Stimulated activated CD8-positive, alpha-beta memory T cell treated with anti-CD3 and anti-CD28 coated beads, Interleukin-15, amount 100 ng/mL, for 1 hour (primary cell): Measurements from ENCODE around the gene HAPSTR1.

Experiments
- DNase-seq: peaks from one replicate; pipeline ENCODE4 v3.0.0-alpha.2; 2020; ENCODE audit warnings: low read depth

Gene HAPSTR1

DNA sequence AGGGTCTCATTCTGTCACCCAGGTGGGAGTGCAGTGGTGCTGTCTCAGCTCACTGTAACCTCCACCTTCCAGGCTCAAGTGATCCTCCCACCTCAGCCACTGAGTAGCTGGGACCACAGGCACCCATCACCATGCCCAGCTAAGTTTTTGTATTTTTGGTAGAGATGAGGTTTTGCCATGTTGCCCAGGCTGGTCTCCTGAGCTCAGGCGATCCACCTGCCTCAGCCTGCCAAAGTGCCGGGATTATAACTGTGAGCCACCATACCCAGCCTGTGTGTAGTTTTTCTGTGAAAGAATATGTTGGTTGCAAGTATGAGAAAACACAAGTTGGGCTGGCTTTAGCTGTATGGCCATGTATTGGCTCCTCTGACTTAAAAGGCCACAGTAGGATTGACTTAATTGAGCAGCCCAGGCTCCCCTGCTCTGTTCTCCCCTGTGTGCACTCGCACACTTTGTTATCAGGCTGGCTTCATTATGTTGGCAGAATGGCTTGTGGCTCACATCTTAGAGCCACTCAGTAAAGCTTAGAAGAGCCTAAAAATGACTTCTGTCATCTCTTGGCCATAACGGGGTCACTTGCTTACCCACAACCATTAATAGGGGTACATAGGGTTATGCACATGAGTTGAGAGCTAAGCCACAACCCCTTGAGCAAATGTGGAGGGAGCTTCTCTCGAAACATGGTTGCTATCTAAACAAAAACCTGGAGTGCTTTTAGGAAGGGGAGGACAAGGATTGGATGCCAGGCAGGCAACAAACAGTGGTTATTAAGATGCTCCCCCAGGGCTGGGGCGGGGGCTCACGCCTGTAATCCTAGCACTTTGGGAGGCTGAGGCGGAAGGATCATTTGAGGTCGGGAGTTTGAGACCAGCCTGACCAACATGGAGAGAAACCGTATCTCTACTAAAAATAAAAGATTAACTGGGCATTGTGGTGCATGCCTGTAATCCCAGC, 6.1 kb downstream of the HAPSTR1 start:
- no peak for DNase-seq

DNA sequence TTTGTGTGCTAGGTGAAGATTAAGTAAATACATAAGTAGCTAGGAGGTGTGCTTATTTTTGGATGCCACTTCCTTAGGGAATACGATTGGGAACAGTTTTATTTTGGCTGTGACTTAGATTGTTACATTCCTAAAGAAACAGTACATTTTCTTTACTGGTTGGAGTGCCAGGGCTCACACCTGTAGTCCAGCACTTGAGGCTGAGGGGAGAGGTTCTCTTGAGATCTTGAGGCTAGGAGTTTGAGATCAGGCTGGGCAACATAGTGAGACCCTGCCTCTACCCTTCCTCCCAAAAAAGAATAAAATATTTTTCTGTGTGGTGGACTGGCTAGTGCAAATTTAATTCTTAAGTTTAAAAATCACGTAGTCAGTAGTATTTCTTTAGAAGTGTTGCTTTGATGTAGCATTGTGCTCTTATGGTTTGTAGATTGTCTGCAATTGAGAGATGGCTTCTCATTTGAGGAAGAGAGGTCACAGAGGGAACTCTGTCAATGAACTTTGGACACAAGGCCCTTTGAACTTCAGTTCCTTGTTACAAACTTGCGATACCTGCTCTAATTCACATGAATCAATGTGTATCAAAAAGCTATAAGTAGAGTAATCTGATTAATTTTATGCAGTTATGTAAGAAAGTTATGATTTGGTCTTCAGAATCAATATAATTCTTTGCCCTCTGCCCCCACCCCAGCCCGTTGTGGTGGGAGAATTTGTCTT, 7.1 kb downstream of the HAPSTR1 start:
- DNase-seq, result no peak

DNA sequence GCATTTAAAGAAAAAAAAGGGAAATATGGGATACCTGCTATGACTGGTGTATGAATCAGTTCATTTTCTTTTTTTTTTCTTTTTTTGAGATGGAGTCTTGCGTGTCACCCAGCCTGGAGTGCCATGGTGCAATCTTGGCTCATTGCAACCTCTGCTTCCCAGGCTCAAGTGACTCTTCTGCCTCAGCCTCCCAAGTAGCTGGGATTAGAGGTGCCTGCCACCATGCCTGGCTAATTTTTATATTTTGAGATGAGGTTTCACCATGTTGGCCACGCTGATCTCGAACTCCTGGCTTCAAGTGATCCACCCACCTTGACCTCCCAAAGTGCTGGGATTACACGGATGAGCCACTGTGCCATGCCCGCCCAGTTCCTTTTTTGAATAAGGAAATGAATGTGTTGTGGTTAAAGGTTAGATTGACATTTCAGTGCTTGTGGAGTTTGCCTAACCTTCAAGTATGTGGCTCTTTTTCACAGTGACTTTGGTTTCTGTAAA, 7.7 kb downstream of the HAPSTR1 start:
- no peak for DNase-seq

DNA sequence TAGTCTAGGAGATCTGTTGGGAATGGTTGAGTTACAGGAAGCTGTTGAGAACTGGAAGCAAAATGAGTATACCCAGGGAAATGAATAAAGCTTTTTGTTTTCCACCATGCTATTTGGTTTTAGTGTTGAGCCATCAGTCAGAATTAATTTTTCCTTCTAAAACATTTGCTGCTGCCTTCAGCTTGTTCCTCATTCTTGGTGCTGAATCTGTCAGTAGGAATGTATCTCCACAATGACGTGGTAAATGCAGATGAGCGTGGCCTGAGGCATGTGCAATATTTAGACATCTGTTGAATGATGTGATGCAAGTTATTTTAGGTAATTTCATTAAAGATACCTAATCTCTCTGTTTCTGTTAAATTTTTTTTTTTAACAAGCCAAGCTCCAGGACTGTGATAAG, 10.9 kb downstream of the HAPSTR1 start:
- no peak for DNase-seq

DNA sequence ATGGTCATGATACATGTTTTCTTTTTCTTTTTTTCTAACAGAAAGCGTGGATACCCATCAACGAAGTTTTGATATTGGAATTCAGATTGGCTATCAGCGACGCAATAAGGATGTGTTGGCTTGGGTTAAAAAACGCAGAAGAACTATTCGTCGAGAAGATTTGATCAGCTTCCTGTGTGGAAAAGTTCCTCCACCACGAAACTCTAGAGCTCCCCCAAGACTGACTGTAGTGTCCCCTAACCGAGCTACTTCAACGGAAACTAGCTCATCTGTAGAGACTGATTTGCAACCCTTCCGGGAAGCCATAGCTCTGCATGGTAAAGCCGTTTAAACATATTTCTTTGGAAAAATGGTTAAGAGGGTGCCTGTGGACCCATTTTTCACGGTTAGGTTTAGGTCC, 11.5 kb downstream of the HAPSTR1 start:
- DNase-seq, result no peak

DNA sequence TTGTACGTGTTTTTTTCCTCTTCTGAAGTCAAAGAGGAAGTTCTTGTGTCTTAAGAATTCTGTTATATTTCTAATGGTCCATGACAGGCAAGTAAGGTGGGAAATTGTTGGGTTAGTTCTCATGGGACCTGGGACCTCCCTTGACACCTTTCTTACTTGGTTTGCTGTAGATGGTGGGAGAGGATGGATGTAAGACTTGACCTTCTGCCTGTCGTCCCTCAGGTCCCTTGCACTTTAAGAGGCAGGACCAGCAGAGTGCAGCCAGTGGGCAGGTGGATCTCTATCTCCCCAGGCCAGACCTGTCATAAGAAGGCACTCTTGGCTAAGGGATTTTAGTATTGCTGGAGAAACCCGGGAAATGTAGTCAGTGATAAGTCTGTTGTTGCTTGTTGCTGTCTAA, 12.1 kb downstream of the HAPSTR1 start:
- DNase-seq, result no peak

DNA sequence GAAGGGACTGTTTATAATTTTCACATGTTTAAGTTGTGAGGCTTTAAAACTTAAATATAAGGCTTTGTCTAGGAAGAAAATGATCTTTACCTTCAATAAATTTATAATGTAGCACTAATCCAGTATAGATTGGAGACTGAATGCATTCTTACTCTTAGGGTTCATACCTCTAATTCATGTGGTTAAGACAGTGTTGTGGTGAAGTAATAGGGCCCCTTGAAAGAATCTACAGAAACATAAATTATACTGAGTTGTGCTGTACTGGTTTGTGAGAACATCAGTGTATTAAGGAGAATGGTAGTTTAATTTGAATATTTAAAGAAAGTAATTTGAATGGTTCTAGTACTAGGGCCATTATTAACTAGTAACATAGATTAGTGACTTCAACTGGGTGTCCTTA, 13.7 kb downstream of the HAPSTR1 start:
- DNase-seq, result no peak

DNA sequence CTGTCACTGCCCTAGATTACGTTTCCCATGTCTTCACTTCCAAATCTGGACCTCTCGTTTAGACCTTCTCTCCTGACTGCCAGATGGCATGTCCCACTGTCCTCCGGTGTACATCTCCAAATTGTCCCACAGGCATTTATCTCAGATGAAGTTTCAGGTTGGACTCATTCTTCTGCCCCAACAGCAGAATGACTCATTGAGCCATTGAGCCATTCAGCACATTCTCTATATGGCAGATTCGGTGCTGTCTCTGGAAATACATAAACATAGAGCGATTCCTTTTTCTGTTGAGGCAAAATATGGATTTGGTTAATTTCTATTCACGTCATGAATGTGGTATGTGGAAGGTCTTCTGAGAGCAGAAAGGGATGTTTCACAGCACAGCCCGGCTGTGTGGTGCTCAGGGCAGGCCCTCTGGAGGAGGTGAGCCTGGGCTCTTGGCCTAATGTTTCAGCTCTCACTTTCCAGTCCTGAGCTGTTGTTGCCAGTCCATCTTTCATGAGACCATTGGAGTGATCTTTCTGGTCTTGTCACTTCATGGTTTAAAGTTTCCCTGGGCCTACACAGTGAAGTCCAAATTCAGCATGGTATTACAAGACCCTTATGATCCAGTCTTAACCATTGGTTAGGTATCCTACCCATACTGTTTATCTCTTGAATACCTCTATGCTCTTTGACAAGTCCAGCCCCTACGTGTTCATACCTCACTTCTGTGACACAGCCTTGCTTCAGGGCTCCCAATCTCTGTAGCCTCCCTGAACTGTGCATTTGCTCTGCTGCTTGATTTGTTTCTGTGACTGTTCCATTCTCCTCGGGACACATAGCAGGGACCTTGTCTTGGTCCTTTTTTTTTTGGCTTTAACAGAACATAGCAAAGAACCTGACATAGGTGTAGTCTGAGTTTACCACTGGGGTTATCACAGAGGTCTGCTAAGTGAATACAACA, 15.9 kb downstream of the HAPSTR1 start:
- no peak for DNase-seq

DNA sequence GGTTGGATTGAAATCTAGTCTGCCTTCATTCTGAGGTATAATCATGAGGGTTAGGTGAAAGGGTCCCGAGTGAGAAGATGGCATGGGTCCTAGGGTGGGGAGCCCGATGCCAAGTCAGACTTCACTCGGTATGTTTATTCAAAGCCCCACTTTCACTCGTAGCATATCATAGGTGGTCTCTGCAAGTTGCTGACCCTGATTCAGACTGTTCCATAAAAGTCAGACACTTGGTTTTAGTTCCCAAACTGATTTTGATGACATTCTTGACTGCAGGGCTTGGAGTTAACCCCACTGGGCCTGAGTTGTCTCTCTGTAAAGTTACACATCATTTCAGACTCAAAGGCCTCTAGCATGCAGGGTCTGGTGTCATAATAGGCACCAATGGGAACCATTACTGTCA, 17.8 kb downstream of the HAPSTR1 start:
- DNase-seq, result no peak

DNA sequence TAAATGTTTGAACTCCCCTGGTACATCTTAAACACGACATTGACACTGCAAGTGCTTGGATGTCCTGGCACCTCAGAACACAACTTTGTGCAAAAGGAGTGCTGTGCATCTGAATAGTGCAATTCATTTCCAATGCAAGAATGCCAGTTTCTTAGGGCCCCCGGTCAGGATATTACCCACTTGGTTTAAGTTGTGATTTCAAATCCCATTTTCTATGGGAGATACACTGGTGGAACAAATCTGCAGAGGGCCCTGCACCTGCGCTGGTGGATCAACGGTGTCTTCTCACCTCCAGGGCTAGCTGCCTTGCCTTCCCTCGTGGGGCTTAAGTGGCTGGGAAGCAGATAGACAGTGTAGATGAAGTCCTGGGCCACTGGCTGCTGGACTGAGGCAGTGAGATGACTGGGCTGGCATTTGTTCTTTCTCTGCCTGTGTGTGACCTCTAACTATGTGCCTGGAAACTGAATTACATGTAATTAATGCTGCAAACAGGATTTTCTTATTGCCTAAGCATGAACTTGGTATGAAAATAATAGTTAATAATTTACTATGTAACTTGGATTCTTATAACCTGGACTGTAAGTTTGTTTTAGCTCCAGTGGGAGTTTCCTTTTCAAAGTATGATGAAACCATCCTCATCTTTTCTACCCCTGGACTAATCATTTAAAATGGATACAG, 20.9 kb downstream of the HAPSTR1 start:
- DNase-seq, result no peak

DNA sequence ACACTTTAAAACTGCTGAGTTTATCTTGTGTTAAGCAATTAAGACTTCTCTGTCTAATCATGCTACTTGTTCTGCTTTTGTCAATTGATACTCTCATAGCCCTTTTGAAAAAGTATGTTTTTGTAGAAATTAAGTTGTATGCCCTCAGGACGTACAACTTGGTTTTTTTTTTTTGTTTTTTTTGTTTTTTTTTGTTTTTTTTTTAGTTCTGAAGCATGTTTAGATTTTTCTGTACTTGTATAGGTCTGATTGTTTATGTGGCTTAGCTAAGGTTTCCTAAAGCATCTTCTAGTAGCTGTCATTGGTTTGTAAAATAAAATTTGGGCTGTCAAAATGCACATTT, 21.4 kb downstream of the HAPSTR1 start:
- DNase-seq, result no peak

DNA sequence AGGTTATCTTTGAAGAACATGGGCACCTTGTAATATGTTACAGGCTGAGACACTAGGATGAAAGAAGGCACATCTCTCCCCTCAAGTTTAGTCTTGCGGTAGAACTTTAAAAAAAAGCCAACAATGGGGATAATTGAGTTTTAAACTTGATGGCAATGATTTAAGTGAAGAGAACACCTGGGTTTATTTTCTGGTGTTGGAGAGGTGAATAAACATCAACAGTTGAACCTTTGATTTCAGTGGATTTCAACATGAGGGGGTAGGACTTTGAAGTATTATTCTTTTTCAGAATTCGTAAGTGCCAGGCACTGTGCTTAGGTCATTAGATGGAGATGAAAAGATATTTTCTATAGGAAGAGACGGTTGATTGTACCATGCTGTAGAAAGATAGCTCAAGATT, 22.3 kb downstream of the HAPSTR1 start:
- no peak for DNase-seq

DNA sequence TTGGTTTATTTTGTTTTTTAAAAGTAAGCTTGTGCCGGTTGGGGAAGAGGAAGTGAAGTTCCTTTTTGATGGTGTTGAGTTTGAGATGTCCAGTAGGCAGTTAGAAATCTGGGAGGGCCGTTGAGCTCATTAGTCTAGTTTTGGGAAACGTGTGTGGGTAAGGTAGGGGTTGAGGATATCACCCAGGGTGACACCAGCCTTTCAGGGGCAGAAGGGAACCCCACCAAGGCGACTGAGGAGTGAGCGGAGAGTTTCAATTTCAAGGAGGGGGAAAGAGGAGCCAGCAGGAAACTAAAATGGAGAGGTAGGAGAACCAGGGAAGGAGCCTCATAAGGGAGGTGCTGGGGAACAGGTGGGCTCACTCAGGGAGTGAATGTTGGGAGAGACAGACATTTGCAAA, 22.7 kb downstream of the HAPSTR1 start:
- DNase-seq, result no peak

DNA sequence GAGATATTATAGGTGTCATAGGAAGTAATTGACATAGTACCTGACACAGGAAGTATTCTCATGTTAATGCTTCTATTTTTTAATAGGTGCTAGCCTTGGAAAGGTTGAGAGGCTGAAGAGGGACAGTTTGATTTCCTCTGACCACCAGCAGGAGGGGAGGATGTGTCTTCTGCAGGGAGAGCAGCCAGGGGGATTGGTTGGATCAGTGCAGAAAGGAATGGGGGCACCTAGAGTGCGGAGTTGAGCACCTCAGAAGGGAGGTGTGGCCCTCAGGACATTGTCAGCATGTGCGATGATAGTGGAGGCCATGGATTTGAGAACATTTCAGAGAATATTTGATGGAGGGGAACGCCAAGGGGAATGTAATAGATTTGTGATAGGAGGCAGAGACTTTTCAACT, 23.4 kb downstream of the HAPSTR1 start:
- DNase-seq, result no peak

DNA sequence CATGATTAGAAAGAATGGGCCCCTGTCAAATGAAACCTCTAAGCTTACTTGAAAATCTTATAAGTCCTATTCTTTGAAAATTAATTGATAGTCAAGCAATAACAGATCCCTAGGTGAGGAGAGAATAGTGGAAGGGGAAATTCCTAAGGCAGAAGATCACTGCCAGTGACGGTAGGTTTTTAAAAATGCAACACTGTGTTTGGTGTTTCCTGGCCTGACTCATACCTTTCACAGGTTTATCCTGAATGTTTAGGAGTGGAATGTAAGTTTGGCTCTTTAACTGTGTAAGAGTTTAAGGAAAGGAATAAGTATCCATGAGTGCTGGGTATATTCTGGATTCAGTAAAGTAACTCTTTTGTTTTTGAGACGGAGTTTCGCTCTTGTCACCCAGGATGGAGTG, 23.8 kb downstream of the HAPSTR1 start:
- DNase-seq, result no peak

DNA sequence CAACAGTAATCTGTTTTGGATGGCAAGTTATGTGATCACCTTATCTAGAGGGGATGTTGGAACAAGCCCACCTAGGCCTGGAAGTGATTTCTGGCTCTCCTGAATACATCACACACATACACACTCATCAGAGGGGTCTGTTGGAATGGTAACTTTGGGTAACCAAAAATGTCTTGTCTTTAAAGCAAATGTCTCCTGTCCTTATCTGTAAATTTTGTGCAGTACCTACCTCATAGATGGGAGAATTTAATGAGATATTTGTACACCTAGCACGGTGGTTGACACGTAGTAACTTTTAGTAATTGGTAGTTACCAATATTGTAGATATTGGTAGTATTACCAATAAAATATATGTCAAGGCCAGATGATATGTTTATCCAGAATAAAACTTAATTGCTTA, 24.7 kb downstream of the HAPSTR1 start:
- no peak for DNase-seq

DNA sequence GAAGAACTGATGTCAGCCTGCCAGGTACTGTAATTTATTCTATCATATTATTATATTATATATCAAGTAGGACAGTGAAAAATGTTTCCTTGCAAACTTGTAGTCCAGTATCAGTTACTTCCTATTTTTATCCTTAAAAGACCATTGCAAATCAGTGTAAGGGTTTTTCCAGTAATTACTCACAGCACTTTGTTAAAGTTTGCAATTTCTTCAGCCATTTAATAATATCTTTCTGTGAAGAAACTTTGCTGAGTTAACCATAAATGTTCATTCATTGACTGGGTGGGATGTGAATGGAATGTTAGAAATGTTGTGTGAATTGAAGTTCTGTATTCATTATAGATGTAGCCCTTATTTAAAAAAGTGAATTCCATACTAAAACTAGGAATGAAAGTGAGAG, 26.7 kb downstream of the HAPSTR1 start:
- DNase-seq, result no peak

DNA sequence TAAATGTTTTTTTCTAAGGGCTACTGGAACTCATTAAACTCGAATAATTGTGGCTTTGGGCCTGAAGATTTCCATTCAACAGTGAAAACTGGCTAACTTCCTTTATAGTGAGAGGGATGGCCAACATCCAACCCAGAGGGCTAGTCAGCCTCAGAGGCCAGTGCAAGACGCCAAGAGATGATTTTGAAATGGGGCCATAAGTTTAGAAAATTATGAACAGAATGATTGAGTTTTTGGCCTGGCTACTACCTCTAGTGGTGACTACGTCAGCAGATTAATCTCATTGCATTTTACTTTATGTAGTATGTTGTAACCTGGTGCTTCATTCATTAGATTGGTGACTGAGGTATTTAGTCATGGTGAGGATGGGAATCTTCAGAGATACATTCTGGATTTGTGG, 28.4 kb downstream of the HAPSTR1 start:
- DNase-seq, result no peak

DNA sequence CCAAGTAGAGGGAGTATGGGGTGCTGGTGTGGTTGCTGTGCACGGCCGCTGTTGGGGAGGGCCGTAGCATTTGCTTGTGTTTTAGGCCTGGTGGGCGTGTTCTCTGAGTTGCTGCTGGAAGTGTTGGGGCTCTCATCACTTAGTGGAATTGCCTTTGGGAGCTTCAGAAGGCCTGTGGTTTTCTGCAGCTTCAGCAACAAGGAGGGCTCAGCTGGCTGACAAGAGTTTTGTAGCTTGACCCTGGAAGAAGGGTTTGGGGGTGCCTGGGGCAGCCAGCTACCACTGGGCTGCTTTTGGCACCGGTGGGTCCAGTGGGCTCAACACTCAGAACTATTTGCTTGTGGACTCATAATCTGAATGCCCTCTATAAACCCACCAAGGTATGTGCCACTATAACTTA, 30.9 kb downstream of the HAPSTR1 start:
- DNase-seq, result no peak

DNA sequence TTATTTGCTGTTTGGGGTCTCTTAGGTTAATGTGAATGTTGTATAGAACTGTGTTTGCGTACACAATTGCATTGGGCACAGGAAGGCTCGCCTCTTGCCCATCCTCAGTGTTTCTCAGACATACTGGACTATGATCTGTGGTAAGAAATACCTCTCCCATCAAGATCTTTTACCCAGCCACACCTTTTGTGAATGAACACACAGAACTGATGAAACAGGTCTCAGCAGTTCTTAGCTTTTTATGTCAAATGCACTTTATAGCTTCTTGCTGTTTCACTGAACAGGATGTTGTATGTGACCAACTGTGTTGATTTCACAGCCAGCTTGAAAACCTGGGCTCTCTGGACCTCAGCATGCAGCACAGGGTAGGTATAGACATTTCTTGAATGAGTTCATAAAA, 31.5 kb downstream of the HAPSTR1 start:
- DNase-seq, result no peak

DNA sequence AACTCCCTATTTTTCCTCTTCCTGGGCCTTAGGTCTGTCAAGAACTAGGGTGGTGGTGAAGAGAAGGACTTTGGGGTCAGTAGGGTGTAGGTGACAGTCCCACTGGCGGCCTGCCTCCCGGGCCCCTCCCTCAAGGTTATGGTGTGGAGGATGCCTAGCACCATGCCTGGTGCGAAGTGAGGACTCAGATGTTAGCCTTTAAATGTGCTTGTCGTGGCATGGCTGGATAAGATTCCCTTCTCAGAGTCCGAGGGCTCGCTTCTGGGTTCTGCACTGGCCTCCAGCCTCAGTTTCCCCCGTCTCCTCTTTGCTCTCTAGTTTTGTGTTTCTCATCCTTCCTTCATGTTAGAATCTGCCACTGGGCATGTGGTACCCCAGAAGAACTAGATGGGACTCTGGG, 32.0 kb downstream of the HAPSTR1 start:
- DNase-seq, result no peak

DNA sequence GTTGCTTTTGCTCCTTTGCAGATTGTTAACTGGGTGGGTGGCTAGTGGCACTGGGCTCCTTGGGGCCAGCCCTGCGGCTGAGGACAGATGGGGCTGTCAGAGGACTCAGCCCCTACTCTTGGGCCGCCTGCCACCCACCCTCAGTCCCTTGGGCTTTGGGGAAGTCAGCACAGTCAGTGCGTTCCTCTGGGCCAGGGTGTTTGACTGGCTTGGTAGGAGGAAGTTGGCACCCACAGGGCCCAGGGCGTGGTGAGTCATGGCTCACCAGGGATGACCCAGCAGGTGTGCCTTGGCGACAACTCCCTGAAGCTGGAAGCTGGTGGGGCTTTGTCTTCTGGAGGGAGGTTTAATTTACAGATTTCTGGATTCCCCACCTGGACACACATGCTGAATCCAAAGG, 32.4 kb downstream of the HAPSTR1 start:
- no peak for DNase-seq
